ENCODE data around the gene TMEM40. TPM values are rescaled to one million over a fixed set of nuclear protein-coding genes. Genes with fewer than 3 reads are reported as not detected.

Gene TMEM40
- total RNA-seq, 6 experiments from 2014 or later: 0.35 to 1.1 (median 0.51) TPM; not detected in 3

DNA sequence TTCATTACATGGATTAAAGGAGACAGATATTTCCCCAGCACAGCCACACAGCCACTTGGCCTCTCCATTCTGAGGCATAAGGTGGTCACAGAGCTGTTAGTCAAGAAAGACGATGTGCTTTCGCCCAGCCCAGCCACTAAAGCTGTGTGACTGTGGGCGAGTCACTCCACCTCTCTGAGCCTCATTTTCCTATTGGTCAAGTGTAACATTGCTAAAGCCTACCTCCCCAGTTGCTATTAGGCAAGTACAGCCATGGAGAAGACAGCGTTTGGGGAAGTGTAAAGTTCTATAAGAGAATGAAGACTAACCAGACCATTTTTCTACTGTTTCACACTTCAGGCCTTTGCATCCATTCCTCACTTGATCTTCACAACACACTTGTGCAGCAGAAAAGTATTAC lies 24.1 kb downstream of the TMEM40 start:
- H3K27ac ChIP-seq: no peak overlapping the region
- H3K9me3 ChIP-seq: no peaks in the 10 kb centered on the region
- H3K36me3 ChIP-seq: no peaks in the 10 kb centered on the region
- no peak overlapping the region for H3K4me3 ChIP-seq
- intact Hi-C loops (cut with DNase I): no loop called here
- DNase-seq (no peak), ATAC-seq (no peak)
- 75% methylated on average over 1 of the region's 4 CpGs for WGBS (ENCODE audit: insufficient coverage, low coverage, low lambda C conversion rate, missing lambda C conversion rate)
- no peaks in the 10 kb centered on the region for H3K4me1 ChIP-seq
- no peaks in the 10 kb centered on the region for H3K27me3 ChIP-seq
- TF ChIP-seq, protein P1, sequence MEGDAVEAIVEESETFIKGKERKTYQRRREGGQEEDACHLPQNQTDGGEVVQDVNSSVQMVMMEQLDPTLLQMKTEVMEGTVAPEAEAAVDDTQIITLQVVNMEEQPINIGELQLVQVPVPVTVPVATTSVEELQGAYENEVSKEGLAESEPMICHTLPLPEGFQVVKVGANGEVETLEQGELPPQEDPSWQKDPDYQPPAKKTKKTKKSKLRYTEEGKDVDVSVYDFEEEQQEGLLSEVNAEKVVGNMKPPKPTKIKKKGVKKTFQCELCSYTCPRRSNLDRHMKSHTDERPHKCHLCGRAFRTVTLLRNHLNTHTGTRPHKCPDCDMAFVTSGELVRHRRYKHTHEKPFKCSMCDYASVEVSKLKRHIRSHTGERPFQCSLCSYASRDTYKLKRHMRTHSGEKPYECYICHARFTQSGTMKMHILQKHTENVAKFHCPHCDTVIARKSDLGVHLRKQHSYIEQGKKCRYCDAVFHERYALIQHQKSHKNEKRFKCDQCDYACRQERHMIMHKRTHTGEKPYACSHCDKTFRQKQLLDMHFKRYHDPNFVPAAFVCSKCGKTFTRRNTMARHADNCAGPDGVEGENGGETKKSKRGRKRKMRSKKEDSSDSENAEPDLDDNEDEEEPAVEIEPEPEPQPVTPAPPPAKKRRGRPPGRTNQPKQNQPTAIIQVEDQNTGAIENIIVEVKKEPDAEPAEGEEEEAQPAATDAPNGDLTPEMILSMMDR (IDR thresholded peaks at IDR 0.05): no peak
- TF ChIP-seq POLR2A (IDR thresholded peaks at IDR 0.05): no peak

DNA sequence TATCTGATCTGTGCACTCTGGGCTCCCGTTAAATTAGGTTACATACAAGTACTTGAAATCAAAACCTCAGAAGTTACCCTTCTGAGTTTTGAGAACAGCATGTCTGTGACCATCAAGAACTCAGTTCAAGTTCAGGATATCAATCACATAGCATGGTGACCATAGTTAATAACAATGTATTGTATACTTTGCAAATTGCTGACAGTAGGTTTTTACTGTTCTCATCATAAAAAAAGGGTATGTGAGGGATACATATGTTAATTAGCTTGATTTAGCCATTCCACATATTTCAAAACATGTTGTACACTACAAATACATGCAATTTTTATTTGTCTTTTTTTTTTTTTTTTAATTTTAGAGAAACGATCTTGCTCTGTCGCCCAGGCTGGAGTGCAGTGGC lies 25.5 kb downstream of the TMEM40 start:
- no peak for DNase-seq
- H3K9me3 ChIP-seq: no peaks in the 10 kb centered on the region
- no peaks in the 10 kb centered on the region for H3K27me3 ChIP-seq
- intact Hi-C loops (cut with DNase I): no loop called here
- H3K4me3 ChIP-seq: no peak overlapping the region
- H3K27ac ChIP-seq: no peak overlapping the region
- ATAC-seq: no peak
- no peaks in the 10 kb centered on the region for H3K4me1 ChIP-seq
- H3K36me3 ChIP-seq: no peaks in the 10 kb centered on the region
- TF ChIP-seq POLR2A (IDR thresholded peaks at IDR 0.05): no peak
- TF ChIP-seq, protein P1 (IDR thresholded peaks at IDR 0.05): no peak
- WGBS (ENCODE audit: insufficient coverage, low coverage, low lambda C conversion rate, missing lambda C conversion rate): 60% methylated on average over 3 of the region's 3 CpGs

DNA sequence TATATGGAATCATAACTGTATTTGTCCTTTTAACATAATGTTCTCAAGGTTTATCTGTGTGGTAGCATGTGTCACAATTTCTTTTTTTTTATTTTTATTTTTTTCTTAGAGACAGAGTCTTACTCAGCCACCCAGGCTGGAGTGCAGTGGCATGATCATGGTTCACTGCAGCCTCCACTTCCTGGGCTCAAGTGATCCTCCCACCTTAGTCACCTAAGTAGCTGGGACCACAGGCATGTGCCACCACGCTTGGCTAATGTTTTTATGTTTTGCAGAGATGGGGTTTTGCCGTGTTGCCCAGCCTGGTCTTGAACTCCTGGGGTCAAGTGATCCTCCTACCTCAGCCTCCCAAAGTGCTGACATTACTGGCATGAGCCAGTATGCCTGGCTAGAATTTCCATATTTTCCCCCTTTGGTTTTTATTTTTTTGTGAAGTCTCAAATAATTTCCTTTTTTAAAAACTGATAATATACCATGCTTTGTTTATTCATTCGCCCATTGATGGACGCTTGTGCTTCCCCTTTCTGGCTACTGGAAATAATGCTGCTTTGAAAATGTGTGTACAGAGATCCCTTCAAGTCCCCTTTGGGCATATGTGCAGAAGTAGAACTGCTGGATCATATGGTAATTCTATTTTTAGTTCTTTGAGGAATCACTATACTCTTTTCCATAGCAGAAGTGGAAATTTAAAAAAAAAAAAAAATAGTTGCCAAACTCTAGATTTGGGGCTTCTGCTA lies 28.4 kb downstream of the TMEM40 start:
- H3K36me3 ChIP-seq: no peaks in the 10 kb centered on the region
- ATAC-seq (peak in 1 of 4 donors; percentile 26), DNase-seq (no peak)
- no peaks in the 10 kb centered on the region for H3K4me1 ChIP-seq
- TF ChIP-seq, protein P1 (IDR thresholded peaks at IDR 0.05): no peak
- no peak for TF ChIP-seq POLR2A (IDR thresholded peaks at IDR 0.05)
- no peak overlapping the region for H3K4me3 ChIP-seq
- intact Hi-C loops (cut with DNase I): no loop called here
- 44% methylated on average over 4 of the region's 4 CpGs for WGBS (ENCODE audit: insufficient coverage, low coverage, low lambda C conversion rate, missing lambda C conversion rate)
- no peak overlapping the region for H3K27ac ChIP-seq
- H3K9me3 ChIP-seq: no peaks in the 10 kb centered on the region
- H3K27me3 ChIP-seq: no peaks in the 10 kb centered on the region

DNA sequence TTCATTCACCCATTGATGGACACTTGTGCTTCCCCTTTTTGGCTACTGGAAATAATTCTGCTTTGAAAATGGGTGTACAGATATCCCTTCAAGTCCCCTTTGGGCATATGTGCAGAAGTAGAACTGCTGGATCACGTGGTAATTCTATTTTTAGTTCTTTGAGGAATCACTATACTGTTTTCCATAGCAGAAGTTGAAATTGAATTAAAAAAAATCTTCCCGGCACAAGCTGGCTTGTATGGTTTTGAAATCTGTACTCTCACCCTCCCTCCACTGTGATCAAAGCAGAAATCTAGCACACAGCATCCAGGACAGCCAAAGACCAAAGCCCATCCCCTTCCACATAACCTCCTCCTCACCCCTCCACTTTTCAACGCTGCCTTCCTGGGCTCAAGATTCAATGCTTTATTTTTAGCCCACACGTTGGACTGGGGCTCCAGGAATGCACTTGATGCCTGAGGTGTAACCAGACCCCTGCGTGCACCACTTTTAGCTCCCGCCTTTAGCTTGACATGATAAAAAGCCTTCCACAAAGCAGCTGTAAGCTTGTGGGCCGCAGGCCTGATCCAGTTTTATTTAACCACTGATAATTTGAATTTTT lies 29.9 kb downstream of the TMEM40 start:
- TF ChIP-seq POLR2A (IDR thresholded peaks at IDR 0.05): no peak
- TF ChIP-seq, protein P1 (IDR thresholded peaks at IDR 0.05): no peak
- no peak overlapping the region for H3K27ac ChIP-seq
- intact Hi-C loops (cut with DNase I): no loop called here
- no peak for DNase-seq
- no peaks in the 10 kb centered on the region for H3K27me3 ChIP-seq
- no peaks in the 10 kb centered on the region for H3K36me3 ChIP-seq
- ATAC-seq: peak in 1 of 4 donors; percentile 29
- no peaks in the 10 kb centered on the region for H3K9me3 ChIP-seq
- H3K4me1 ChIP-seq: no peaks in the 10 kb centered on the region
- no peak overlapping the region for H3K4me3 ChIP-seq
- 45% methylated on average over 7 of the region's 7 CpGs for WGBS (ENCODE audit: insufficient coverage, low coverage, low lambda C conversion rate, missing lambda C conversion rate)
